Mucosa of rectum (tissue), 2 donors: ENCODE data around the gene PRPF6.

Experiments used
- H3K27ac ChIP-seq, 2 donors: one replicate each; pipeline ENCODE4 v1.7.0; 2013; ENCODE audit warnings: inconsistent platforms in 2 of 2, low read depth in 2 of 2, low read length in 2 of 2
- H3K27me3 ChIP-seq, 2 donors: one replicate each; pipeline ENCODE4 v1.7.0; 2013; ENCODE audit warnings: low read length in 2 of 2; ENCODE audit not compliant: control insufficient read depth in 2 of 2, insufficient read depth in 2 of 2
- H3K36me3 ChIP-seq, 2 donors: one replicate each; pipeline ENCODE4 v1.7.0; 2013; ENCODE audit warnings: low read length in 2 of 2; ENCODE audit not compliant: control insufficient read depth in 2 of 2, insufficient read depth in 2 of 2
- H3K4me1 ChIP-seq, 2 donors: one replicate each; pipeline ENCODE4 v1.7.0; 2013; ENCODE audit warnings: low read length in 2 of 2, mild to moderate bottlenecking in 1 of 2; ENCODE audit not compliant: control insufficient read depth in 2 of 2, insufficient read depth in 2 of 2
- H3K4me3 ChIP-seq, 2 donors: one replicate each; pipeline ENCODE4 v1.7.0; 2013; ENCODE audit warnings: low read length in 2 of 2
- H3K9ac ChIP-seq, 2 donors: one replicate each; pipeline ENCODE4 v1.7.0; 2013; ENCODE audit warnings: low read length in 2 of 2, low read depth in 1 of 2, mild to moderate bottlenecking in 1 of 2
- H3K9me3 ChIP-seq, 2 donors: one replicate each; pipeline ENCODE4 v1.7.0; 2013; ENCODE audit warnings: low read length in 2 of 2; ENCODE audit not compliant: control insufficient read depth in 2 of 2
- donor health status: healthy.
- donor health status: Normal muscosa, but diverticular disease.

Gene PRPF6

GRCh38 chr20:64055396-64055892 lies 74.5 kb downstream of the PRPF6 start:
- Histone ChIP-seq H3K9ac (no peak overlapping the region), H3K27ac (peak overlapping the region in 1 of 2 donors; percentile 16), H3K27me3 (peaks cover 18 to 55% of the 10 kb centered on the region in 2 donors)

DNA sequence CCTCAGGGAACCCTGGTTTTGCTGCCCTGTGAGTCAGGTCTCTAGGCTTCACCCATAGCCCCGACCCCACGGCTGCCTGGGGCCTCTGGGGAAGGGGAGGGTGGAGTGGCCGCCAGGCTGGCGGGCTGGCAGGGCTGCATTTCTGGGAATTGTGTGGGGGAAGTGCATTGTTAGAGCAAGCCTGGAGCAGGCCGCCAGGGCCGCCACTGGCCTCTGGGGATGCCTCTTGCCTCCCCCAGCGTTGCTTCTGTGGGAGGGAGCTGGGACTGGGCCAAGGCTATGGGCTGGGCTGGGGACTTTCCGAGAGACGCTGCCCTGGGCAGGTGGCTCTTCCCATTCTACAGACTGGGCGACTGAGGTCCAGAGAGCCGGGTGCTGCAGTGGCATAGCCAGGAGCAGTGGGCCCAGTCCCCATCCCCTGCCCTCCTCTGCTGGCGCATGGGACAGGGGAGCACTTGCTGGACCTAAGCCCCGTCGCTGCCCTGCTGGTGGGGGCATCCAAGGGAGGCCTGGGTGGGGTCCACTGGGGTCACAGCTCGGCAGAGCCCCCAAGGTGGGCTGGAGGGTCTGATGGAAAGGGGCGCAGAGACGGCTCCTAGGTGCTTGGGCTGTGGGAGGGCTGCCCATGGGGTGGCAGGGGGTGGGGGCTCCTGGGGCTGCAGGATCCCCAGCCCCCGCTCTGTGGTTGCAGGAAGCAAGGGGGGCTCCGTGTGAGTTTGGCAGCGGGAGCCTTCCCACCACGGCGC lies 75.1 kb downstream of the PRPF6 start:
- Histone ChIP-seq H3K9ac (no peak overlapping the region), H3K27ac (peak overlapping the region in 1 of 2 donors; percentile 16), H3K36me3 (no peaks in the 10 kb centered on the region), H3K27me3 (peaks cover 12 to 49% of the 10 kb centered on the region in 2 donors), H3K4me3 (no peak overlapping the region), H3K4me1 (peaks cover 3 to 6% of the 10 kb centered on the region in 2 donors), H3K9me3 (no peaks in the 10 kb centered on the region)

More at GRCh38 chr20:64055396-64055892, 74.5 kb downstream of the PRPF6 start:
- Histone ChIP-seq H3K4me3 (no peak overlapping the region), H3K4me1 (peaks cover 3 to 6% of the 10 kb centered on the region in 2 donors), H3K9me3 (no peaks in the 10 kb centered on the region), H3K36me3 (no peaks in the 10 kb centered on the region)

GRCh38 chr20:64056639-64056888 lies 75.6 kb downstream of the PRPF6 start:
- H3K4me1 ChIP-seq = peaks cover 3 to 6% of the 10 kb centered on the region in 2 donors
- H3K36me3 ChIP-seq = no peaks in the 10 kb centered on the region
- no peak overlapping the region for H3K9ac ChIP-seq
- H3K9me3 ChIP-seq = no peaks in the 10 kb centered on the region
- peaks cover 12 to 44% of the 10 kb centered on the region in 2 donors for H3K27me3 ChIP-seq
- H3K4me3 ChIP-seq = no peak overlapping the region
- H3K27ac ChIP-seq = peak overlapping the region; percentile 11 to 16

GRCh38 chr20:64056889-64057627 lies 76.1 kb downstream of the PRPF6 start:
- H3K4me3 ChIP-seq = no peak overlapping the region

GRCh38 chr20:64057628-64058498 lies 76.9 kb downstream of the PRPF6 start:
- peaks cover 7 to 11% of the 10 kb centered on the region in 2 donors for H3K4me1 ChIP-seq
- no peaks in the 10 kb centered on the region for H3K9me3 ChIP-seq
- no peaks in the 10 kb centered on the region for H3K36me3 ChIP-seq
- H3K9ac ChIP-seq = no peak overlapping the region
- H3K27ac ChIP-seq = peak overlapping the region in 1 of 2 donors; percentile 23
- H3K27me3 ChIP-seq = peaks cover 5 to 33% of the 10 kb centered on the region in 2 donors
- H3K4me3 ChIP-seq = no peak overlapping the region

More at GRCh38 chr20:64056889-64057627, 76.1 kb downstream of the PRPF6 start:
- Histone ChIP-seq H3K9ac (no peak overlapping the region), H3K4me1 (peaks cover 3 to 6% of the 10 kb centered on the region in 2 donors), H3K36me3 (no peaks in the 10 kb centered on the region), H3K9me3 (no peaks in the 10 kb centered on the region), H3K27me3 (peaks cover 8 to 39% of the 10 kb centered on the region in 2 donors), H3K27ac (peak overlapping the region; percentile 11 to 23)

GRCh38 chr20:64058536-64058935 lies 77.6 kb downstream of the PRPF6 start:
- Histone ChIP-seq H3K27me3 (peaks cover 5 to 26% of the 10 kb centered on the region in 2 donors), H3K9me3 (no peaks in the 10 kb centered on the region), H3K4me1 (peaks cover 7 to 17% of the 10 kb centered on the region in 2 donors), H3K4me3 (no peak overlapping the region), H3K9ac (no peak overlapping the region), H3K27ac (no peak overlapping the region), H3K36me3 (no peaks in the 10 kb centered on the region)

DNA sequence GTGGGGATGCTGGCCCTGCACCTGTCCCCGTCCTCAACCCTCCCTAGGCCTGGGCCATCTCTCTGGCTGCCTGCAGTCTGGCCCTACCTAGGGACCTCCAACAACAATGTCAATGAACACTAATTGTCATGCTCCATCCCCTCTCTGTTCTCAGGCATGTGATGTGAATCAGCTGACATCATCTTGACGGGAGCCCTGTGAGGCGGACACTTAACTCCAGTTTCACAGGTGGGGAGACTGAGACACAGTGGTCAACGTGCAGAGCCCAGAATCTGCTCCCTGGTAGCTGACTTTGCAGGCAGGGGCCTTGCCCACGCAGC lies 81.3 kb downstream of the PRPF6 start:
- Histone ChIP-seq H3K9me3 (no peaks in the 10 kb centered on the region), H3K9ac (peak overlapping the region; percentile 47 to 48), H3K4me3 (peak overlapping the region; percentile 67 to 68)

GRCh38 chr20:64062596-64063388 lies 81.9 kb downstream of the PRPF6 start, which contains the start of gene TCEA2:
TSS of gene TCEA2 (plus strand) at chr20:64063198. CDS start at chr20:64063313, 115 bp downstream.
- Histone ChIP-seq H3K36me3 (no peaks in the 10 kb centered on the region), H3K4me3 (peak within 1 kb of the TSS; percentile 67 to 68), H3K4me1 (peaks cover 17 to 18% of the 10 kb centered on the region in 2 donors), H3K27ac (peak within 1 kb of the TSS in 1 of 2 donors; percentile 52), H3K9ac (peak within 1 kb of the TSS; percentile 56 to 66), H3K27me3 (no peaks in the 10 kb centered on the region), H3K9me3 (no peaks in the 10 kb centered on the region)

More for the DNA sequence above, 81.3 kb downstream of the PRPF6 start:
- peaks cover 0 to 2% of the 10 kb centered on the region in 2 donors for H3K27me3 ChIP-seq
- peak overlapping the region in 1 of 2 donors; percentile 52 for H3K27ac ChIP-seq
- no peaks in the 10 kb centered on the region for H3K36me3 ChIP-seq
- H3K4me1 ChIP-seq = peaks cover 19 to 20% of the 10 kb centered on the region in 2 donors
